Measurements from ENCODE around the gene ALLC.

Gene ALLC

GRCh38 chr2:3656762-3657721 lies 958 bp upstream of the ALLC start:
- no peak for DNase-seq

- no peak for DNase-seq
Measured at GRCh38 chr2:3659447-3660432, 1.7 kb downstream of the ALLC start.

GRCh38 chr2:3660640-3661039 lies 2.6 kb downstream of the ALLC start:
- peak in 1 of 2 experiments; percentile 30 for DNase-seq

- DNase-seq, result no peak
Measured at GRCh38 chr2:3661149-3661660, 3.2 kb downstream of the ALLC start.

- DNase-seq, result no peak
Measured at GRCh38 chr2:3662239-3662638, 4.2 kb downstream of the ALLC start.

- no peak for DNase-seq
Measured at GRCh38 chr2:3664118-3664517, 6.1 kb downstream of the ALLC start.

- DNase-seq, result no peak
Measured at GRCh38 chr2:3664925-3665324, 6.9 kb downstream of the ALLC start.

GRCh38 chr2:3665886-3666612 lies 8.0 kb downstream of the ALLC start:
- DNase-seq, result peak in 1 of 2 experiments; percentile 4

- DNase-seq, result no peak
Measured at GRCh38 chr2:3666613-3666975, 8.6 kb downstream of the ALLC start.

- DNase-seq, result peak; percentile 1 to 3
Measured at GRCh38 chr2:3667151-3667631, 9.2 kb downstream of the ALLC start.

- no peak for DNase-seq
Measured at GRCh38 chr2:3669656-3670055, 11.7 kb downstream of the ALLC start.

- no peak for DNase-seq
Measured at GRCh38 chr2:3670376-3670775, 12.4 kb downstream of the ALLC start.

- no peak for DNase-seq
Measured at GRCh38 chr2:3670941-3671340, 12.9 kb downstream of the ALLC start.

GRCh38 chr2:3672861-3673678 lies 15.1 kb downstream of the ALLC start:
- no peak for DNase-seq

- DNase-seq, result no peak
Measured at GRCh38 chr2:3674066-3674845, 16.3 kb downstream of the ALLC start.

GRCh38 chr2:3675687-3676086 lies 17.7 kb downstream of the ALLC start:
- no peak for DNase-seq

- no peak for DNase-seq
Measured at GRCh38 chr2:3677436-3677835, 19.4 kb downstream of the ALLC start.

- no peak for DNase-seq
Measured at GRCh38 chr2:3678212-3678611, 20.2 kb downstream of the ALLC start.

- DNase-seq, result no peak
Measured at GRCh38 chr2:3679180-3679579, 21.2 kb downstream of the ALLC start.

- DNase-seq, result no peak
Measured at GRCh38 chr2:3679616-3680393, 21.8 kb downstream of the ALLC start.

All from activated T-cell treated with anti-CD3 and anti-CD28 coated beads, Interleukin-2, amount 50 U/mL, for 48 hours (primary cell).